SK-MEL-5 (cell line): ENCODE results near the gene DRICH1. TPM values are rescaled to one million over a fixed set of nuclear protein-coding genes. Genes with fewer than 3 reads are reported as not detected.
"Not testable (repeated sequence)": the region's sequence is repeated elsewhere in the genome, so short reads cannot be mapped to it uniquely, and the experiment has no call there.

ENCODE experiments used
- DNase-seq: peaks from one replicate; pipeline ENCODE4 v3.0.0-alpha.2; 2016; ENCODE audit warnings: low read depth, low spot score
- in situ Hi-C: cut with HindIII; loops from 2 replicates; pipeline ENCODE4 v1.10.0; 2016; ENCODE audit warnings: low sequenced_read_pairs, high pct_unique_total_duplicates, low pct_unique_long_range_greater_than_20kb
- total RNA-seq: library from RNA; depleted of rRNA; stranded (reverse); fragments of >200 nt; shearing (Covaris generic); gene quantifications from 2 replicates; pipeline ENCODE4 v1.2.3, GENCODE V29; 2014

DRICH1 gene
- total RNA-seq, 1 experiment from 2014 or later: not detected

- in situ Hi-C loops: no loop called here
Observed at GRCh38 chr22:23655891-23656475, 23.9 kb upstream of the DRICH1 start.

GRCh38 chr22:23652711-23653110 lies 20.6 kb upstream of the DRICH1 start:
- no peak for DNase-seq
- in situ Hi-C loops: no loop called here

More at GRCh38 chr22:23655891-23656475, 23.9 kb upstream of the DRICH1 start:
- DNase-seq: no peak

GRCh38 chr22:23652286-23652685 lies 20.2 kb upstream of the DRICH1 start:
- in situ Hi-C loops: no loop called here
- no peak for DNase-seq

- in situ Hi-C loops: no loop called here
- DNase-seq: no peak
Observed at GRCh38 chr22:23651676-23652075, 19.6 kb upstream of the DRICH1 start.

- no peak for DNase-seq
- in situ Hi-C loops: no loop called here
Observed at GRCh38 chr22:23649071-23649501, 17.0 kb upstream of the DRICH1 start.

GRCh38 chr22:23646526-23646925 lies 14.4 kb upstream of the DRICH1 start:
- DNase-seq, in situ Hi-C loops: not testable (repeated sequence)

GRCh38 chr22:23640206-23640605 lies 8.1 kb upstream of the DRICH1 start:
- in situ Hi-C loops, DNase-seq: not testable (repeated sequence)

GRCh38 chr22:23639661-23640060 lies 7.5 kb upstream of the DRICH1 start:
- DNase-seq: no peak
- in situ Hi-C loops: no loop called here

- in situ Hi-C loops: no loop called here
- DNase-seq: no peak
Observed at GRCh38 chr22:23638611-23639010, 6.5 kb upstream of the DRICH1 start.

GRCh38 chr22:23635291-23635690 lies 3.2 kb upstream of the DRICH1 start:
- DNase-seq, in situ Hi-C loops: not testable (repeated sequence)

- in situ Hi-C loops, DNase-seq: not testable (repeated sequence)
Observed at GRCh38 chr22:23628056-23628743, 3.9 kb downstream of the DRICH1 start.

- in situ Hi-C loops: not testable (repeated sequence)
- peak; percentile 73 for DNase-seq
Observed at GRCh38 chr22:23627401-23628055, 4.6 kb downstream of the DRICH1 start.

GRCh38 chr22:23626286-23626975 lies 5.7 kb downstream of the DRICH1 start:
- in situ Hi-C loops: no loop called here
- no peak for DNase-seq

- in situ Hi-C loops: no loop called here
- no peak for DNase-seq
Observed at GRCh38 chr22:23622634-23623033, 9.5 kb downstream of the DRICH1 start.

- in situ Hi-C loops, DNase-seq: not testable (repeated sequence)
Observed at GRCh38 chr22:23621916-23622315, 10.2 kb downstream of the DRICH1 start.

- in situ Hi-C loops: no loop called here
- DNase-seq: no peak
Observed at GRCh38 chr22:23621082-23621780, 10.9 kb downstream of the DRICH1 start.

- DNase-seq: no peak
- in situ Hi-C loops: no loop called here
Observed at GRCh38 chr22:23613193-23613972, 18.7 kb downstream of the DRICH1 start.
